A549 (cell line): ENCODE measurements around the gene MRPL40. TPM values are rescaled to one million over a fixed set of nuclear protein-coding genes. Genes with fewer than 3 reads are reported as not detected.

ENCODE experiments used
- ATAC-seq, 2 experiments: fragments of 200-7000 bp in 1 of 2; fragments of >200 bp in 1 of 2; cut with Nextera tagmentation in 1 of 2; cut with Tn5 transposase in 1 of 2; 3 replicates each; pipeline versions ENCODE4 v1.8.0 to v1.9.1; 2018 to 2020; ENCODE audit warnings: mild to moderate bottlenecking in 1 of 2, moderate library complexity in 1 of 2
- CTCF ChIA-PET: fragments of 300-600 bp; sonication (Branson Sonifier 250); formaldehyde crosslinking; extraction: SDS; loops from one replicate; lab custom pipeline; 2021; ENCODE audit warnings: antibody characterized with exemption, inconsistent platforms; lab: Yijun Ruan, JAX
- POLR2A ChIA-PET: fragments of 350-600 bp; formaldehyde crosslinking; extraction: SDS; loops from one replicate; lab custom pipeline; 2021; ENCODE audit warnings: antibody characterized with exemption, inconsistent platforms; lab: Yijun Ruan, JAX
- DNase-seq, 2 experiments: peaks; one replicate each; pipeline versions ENCODE4 v3.0.0 to v3.0.0-alpha.2; 2011 to 2016; ENCODE audit warnings: low read depth in 1 of 2, low spot score in 1 of 2
- FAIRE-seq: peaks from 2 replicates; lab custom pipeline; 2011; peaks lifted over from hg19 to GRCh38; lab: Jason Lieb, UNC
- H3K27ac ChIP-seq, 2 experiments: fragments of >200 bp; sonication (Bioruptor Twin); formaldehyde crosslinking; 3 replicates each; pipeline ENCODE4 v1.5.1; 2016 to 2017
- H3K4me1 ChIP-seq: fragments of >200 bp; sonication (Bioruptor Twin); formaldehyde crosslinking; 3 replicates; pipeline ENCODE4 v1.6.1; 2016
- H3K4me2 ChIP-seq: fragments of >200 bp; sonication (Bioruptor Twin); formaldehyde crosslinking; 3 replicates; pipeline ENCODE4 v1.6.1; 2016
- H3K4me3 ChIP-seq: fragments of >200 bp; sonication (Bioruptor Twin); formaldehyde crosslinking; 3 replicates; pipeline ENCODE4 v1.5.1; 2016
- H3K9me3 ChIP-seq: fragments of >200 bp; sonication (Bioruptor Twin); formaldehyde crosslinking; 3 replicates; pipeline ENCODE4 v1.6.1; 2016
- ATOH8 ChIP-seq: fragments of 250-450 bp; sonication (Bioruptor Pico); IDR thresholded peaks from 2 replicates; pipeline ENCODE4 v1.5.0; 2020; ENCODE audit warnings: low read depth, mild to moderate bottlenecking, moderate library complexity
- CTCF ChIP-seq: fragments of >200 bp; sonication (Bioruptor Twin); formaldehyde crosslinking; IDR thresholded peaks from 3 replicates; pipeline ENCODE4 v1.5.1; 2016
- E2F6 ChIP-seq: IDR thresholded peaks from 2 replicates; pipeline ENCODE4 v1.6.1; 2012; ENCODE audit warnings: low read depth, borderline replicate concordance
- EHF ChIP-seq: fragments of 250-450 bp; sonication (Bioruptor Pico); IDR thresholded peaks from 2 replicates; pipeline ENCODE4 v1.5.0; 2020; ENCODE audit warnings: mild to moderate bottlenecking
- FOSL2 ChIP-seq, 2 experiments: fragments of 450-650 bp in 1 of 2; fragments of >200 bp in 1 of 2; sonication (Bioruptor Twin) in 1 of 2; formaldehyde crosslinking; IDR thresholded peaks; 2 replicates each; pipeline versions ENCODE4 v1.5.0 to v1.6.1; 2016 to 2020; ENCODE audit warnings: mild to moderate bottlenecking in 1 of 2, moderate library complexity in 1 of 2
- FOXS1 ChIP-seq: fragments of 250-450 bp; sonication (Bioruptor Pico); IDR thresholded peaks from 2 replicates; pipeline ENCODE4 v1.5.0; 2020; ENCODE audit warnings: mild to moderate bottlenecking, moderate library complexity
- HES2 ChIP-seq: fragments of >200 bp; sonication (Bioruptor Twin); formaldehyde crosslinking; IDR thresholded peaks from 2 replicates; pipeline ENCODE4 v1.6.1; 2016
- HOXB5 ChIP-seq: fragments of 250-450 bp; sonication (Bioruptor Pico); IDR thresholded peaks from 2 replicates; pipeline ENCODE4 v1.5.0; 2020; ENCODE audit warnings: mild to moderate bottlenecking, moderate library complexity
- KDM1A ChIP-seq: fragments of 200-600 bp; sonication (generic); IDR thresholded peaks from 2 replicates; pipeline ENCODE4 v1.6.1; 2016; ENCODE audit warnings: low read depth, mild to moderate bottlenecking
- MAX ChIP-seq: IDR thresholded peaks from 2 replicates; pipeline ENCODE4 v1.6.1; 2012
- MAZ ChIP-seq: fragments of 150-350 bp; IDR thresholded peaks from 2 replicates; pipeline ENCODE4 v1.6.1; 2014; ENCODE audit warnings: antibody characterized with exemption, low read depth, low read length, borderline replicate concordance
- NFE2L2 ChIP-seq: fragments of 150-350 bp; conservative IDR thresholded peaks from 2 replicates; pipeline ENCODE4 v1.6.1; 2014; ENCODE audit warnings: low read length
- PHF8 ChIP-seq: fragments of 200-600 bp; sonication (generic); IDR thresholded peaks from 2 replicates; pipeline ENCODE4 v1.6.1; 2016; ENCODE audit warnings: low read depth, mild to moderate bottlenecking, antibody characterized with exemption, moderate library complexity, borderline replicate concordance
- POLR2A ChIP-seq: IDR thresholded peaks from 2 replicates; pipeline ENCODE4 v1.6.1; 2012; ENCODE audit warnings: mild to moderate bottlenecking, low read length
- RAD21 ChIP-seq, 2 experiments: fragments of >200 bp in 1 of 2; sonication (Bioruptor Twin) in 1 of 2; formaldehyde crosslinking in 1 of 2; IDR thresholded peaks in 1 of 2; conservative IDR thresholded peaks in 1 of 2; 2 replicates in 1 of 2; 3 replicates in 1 of 2; pipeline ENCODE4 v1.6.1; 2012 to 2018; ENCODE audit warnings: inconsistent platforms in 1 of 2
- RARB ChIP-seq: fragments of 250-450 bp; sonication (Bioruptor Pico); IDR thresholded peaks from 2 replicates; pipeline ENCODE4 v1.8.0; 2021; ENCODE audit warnings: mild to moderate bottlenecking, moderate library complexity
- REST ChIP-seq: fragments of 200-600 bp; sonication (generic); IDR thresholded peaks from 2 replicates; pipeline ENCODE4 v1.6.1; 2016; ENCODE audit warnings: antibody characterized with exemption, mild to moderate bottlenecking, moderate library complexity
- RFX5 ChIP-seq: fragments of 450-650 bp; IDR thresholded peaks from 2 replicates; pipeline ENCODE4 v1.7.1; 2014; ENCODE audit warnings: antibody characterized with exemption, mild to moderate bottlenecking, moderate library complexity
- TFCP2L1 ChIP-seq: fragments of 250-450 bp; sonication (Bioruptor Pico); IDR thresholded peaks from 2 replicates; pipeline ENCODE4 v1.5.0; 2021; ENCODE audit warnings: mild to moderate bottlenecking
- USF2 ChIP-seq: fragments of 450-650 bp; IDR thresholded peaks from 2 replicates; pipeline ENCODE4 v1.6.1; 2014; ENCODE audit warnings: antibody characterized with exemption
- ZNF302 ChIP-seq: fragments of 250-450 bp; sonication (Bioruptor Pico); IDR thresholded peaks from 2 replicates; pipeline ENCODE4 v1.9.0; 2021; ENCODE audit warnings: inconsistent platforms, mild to moderate bottlenecking, moderate library complexity
- WGBS: methylation state at CpG from one replicate; pipeline ENCODE4 v1.1.6; 2017; ENCODE audit errors: missing lambda C conversion rate; 5-methylcytosine and 5-hydroxymethylcytosine counted together
- polyA plus RNA-seq, 4 experiments: library from polyadenylated mRNA; depleted of rRNA in 3 of 4; stranded (reverse); fragments of >200 nt; fragmentation: RNase III in 1 of 4; extraction: RNeasy Plus Mini Kit Qiagen cat#74134 plus additional on column Dnase treatment in 1 of 4; gene quantifications; 2 replicates in 3 of 4; 3 replicates in 1 of 4; pipeline ENCODE4 v1.2.3, GENCODE V29; 2011 to 2017

MRPL40 gene
- polyA plus RNA-seq, 2 of the 4 experiments (the other 2 are of a cell fraction), result 32.1 to 45.7 TPM

GRCh38 chr22:19400881-19401280 is 31.5 kb upstream of the MRPL40 start:
- ChIA-PET POLR2A (no interaction called here), CTCF (interaction anchor here (0.5 kb wide), 1 partner anchor 308 kb away, joined by 3 read pairs; no protein-coding TSS in a partner anchor)
- DNase-seq (no peak), ATAC-seq (no peak), FAIRE-seq (no peak)
- Histone ChIP-seq H3K4me3 (no peak overlapping the region), H3K4me2 (no peak overlapping the region), H3K27ac (no peak overlapping the region), H3K4me1 (no peaks in the 10 kb centered on the region), H3K9me3 (no peaks in the 10 kb centered on the region)
- TF ChIP-seq HOXB5 (CRISPR knock-in tag) (no peak), RFX5 (no peak), USF2 (no peak), HES2 (no peak), MAZ (no peak), EHF (CRISPR knock-in tag) (no peak), E2F6 (no peak), FOSL2 (IDR thresholded peaks at IDR 0.05) (no peak), FOSL2 (CRISPR knock-in tag; IDR thresholded peaks at IDR 0.05) (no peak), MAX (no peak)
- WGBS, result 90% methylated on average over 6 of the region's 6 CpGs

- no peaks in the 10 kb centered on the region for H3K4me1 ChIP-seq
- ChIA-PET CTCF (no interaction called here), POLR2A (no interaction called here)
- DNase-seq (no peak), ATAC-seq (no peak), FAIRE-seq (no peak)
- 95% methylated on average over 4 of the region's 4 CpGs for WGBS
- no peaks in the 10 kb centered on the region for H3K9me3 ChIP-seq
- no peak overlapping the region for H3K4me3 ChIP-seq
- no peak overlapping the region for H3K4me2 ChIP-seq
- H3K27ac ChIP-seq, result no peak overlapping the region
- TF ChIP-seq FOXS1 (CRISPR knock-in tag) (no peak), USF2 (no peak), RARB (CRISPR knock-in tag) (no peak), TFCP2L1 (CRISPR knock-in tag) (no peak), NFE2L2 (no peak), REST (no peak), POLR2A (no peak), CTCF (no peak), HOXB5 (CRISPR knock-in tag) (no peak), ZNF302 (no peak), RAD21 (conservative IDR thresholded peaks at IDR 0.05 in 1 of 2, IDR thresholded peaks at IDR 0.05 in 1 of 2) (no peak), EHF (CRISPR knock-in tag) (no peak), ATOH8 (no peak), PHF8 (no peak), KDM1A (no peak)
Measured at GRCh38 chr22:19401483-19401882, 30.9 kb upstream of the MRPL40 start.
